ENCODE measurements around the gene PSMD7. TPM values are rescaled to one million over a fixed set of nuclear protein-coding genes. Genes with fewer than 3 reads are reported as not detected.

PSMD7 gene
- total and polyA plus RNA-seq, 2 of the 13 experiments (the other 11 are each of a cell fraction or from before 2014, with no cell fraction given), result 105 to 224 TPM

DNA sequence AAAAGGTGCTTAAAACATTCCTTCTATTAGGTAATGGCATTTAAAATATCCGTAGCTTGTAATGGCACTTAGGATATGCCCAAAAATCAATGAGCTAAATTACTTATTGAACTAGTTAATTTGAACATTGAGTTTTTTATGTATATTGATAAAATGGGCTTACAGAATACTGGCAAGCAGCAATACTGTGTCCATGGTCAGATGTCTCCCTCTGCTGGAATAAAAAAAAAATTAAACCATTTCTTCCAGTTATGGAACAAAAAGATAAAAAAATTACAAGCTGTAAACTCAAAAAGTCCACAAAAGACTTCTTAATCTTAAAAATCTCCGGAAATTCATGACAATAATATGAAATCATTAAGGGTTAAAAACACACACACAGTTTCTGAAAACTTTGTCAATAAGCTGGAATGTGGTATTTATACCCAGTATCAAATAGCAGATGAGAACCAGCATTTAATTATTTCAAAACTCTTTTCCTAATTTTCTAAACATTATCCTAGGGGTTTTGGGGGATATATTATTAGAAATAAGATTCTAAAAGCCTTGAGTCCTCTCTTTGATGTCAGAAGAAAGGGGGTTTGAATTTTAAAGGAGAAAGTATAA, 21.5 kb upstream of the PSMD7 start:
- TF ChIP-seq SMC3 (IDR thresholded peaks at IDR 0.05; ENCODE audit: low read length), result peak; percentile 14; the same call in 1 of the 2 replicates
- TF ChIP-seq, protein P1, sequence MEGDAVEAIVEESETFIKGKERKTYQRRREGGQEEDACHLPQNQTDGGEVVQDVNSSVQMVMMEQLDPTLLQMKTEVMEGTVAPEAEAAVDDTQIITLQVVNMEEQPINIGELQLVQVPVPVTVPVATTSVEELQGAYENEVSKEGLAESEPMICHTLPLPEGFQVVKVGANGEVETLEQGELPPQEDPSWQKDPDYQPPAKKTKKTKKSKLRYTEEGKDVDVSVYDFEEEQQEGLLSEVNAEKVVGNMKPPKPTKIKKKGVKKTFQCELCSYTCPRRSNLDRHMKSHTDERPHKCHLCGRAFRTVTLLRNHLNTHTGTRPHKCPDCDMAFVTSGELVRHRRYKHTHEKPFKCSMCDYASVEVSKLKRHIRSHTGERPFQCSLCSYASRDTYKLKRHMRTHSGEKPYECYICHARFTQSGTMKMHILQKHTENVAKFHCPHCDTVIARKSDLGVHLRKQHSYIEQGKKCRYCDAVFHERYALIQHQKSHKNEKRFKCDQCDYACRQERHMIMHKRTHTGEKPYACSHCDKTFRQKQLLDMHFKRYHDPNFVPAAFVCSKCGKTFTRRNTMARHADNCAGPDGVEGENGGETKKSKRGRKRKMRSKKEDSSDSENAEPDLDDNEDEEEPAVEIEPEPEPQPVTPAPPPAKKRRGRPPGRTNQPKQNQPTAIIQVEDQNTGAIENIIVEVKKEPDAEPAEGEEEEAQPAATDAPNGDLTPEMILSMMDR (CRISPR knock-in tag; IDR thresholded peaks at IDR 0.05), result peak; percentile 23; the same call in 1 of the 2 replicates
- TF ChIP-seq, protein P2, sequence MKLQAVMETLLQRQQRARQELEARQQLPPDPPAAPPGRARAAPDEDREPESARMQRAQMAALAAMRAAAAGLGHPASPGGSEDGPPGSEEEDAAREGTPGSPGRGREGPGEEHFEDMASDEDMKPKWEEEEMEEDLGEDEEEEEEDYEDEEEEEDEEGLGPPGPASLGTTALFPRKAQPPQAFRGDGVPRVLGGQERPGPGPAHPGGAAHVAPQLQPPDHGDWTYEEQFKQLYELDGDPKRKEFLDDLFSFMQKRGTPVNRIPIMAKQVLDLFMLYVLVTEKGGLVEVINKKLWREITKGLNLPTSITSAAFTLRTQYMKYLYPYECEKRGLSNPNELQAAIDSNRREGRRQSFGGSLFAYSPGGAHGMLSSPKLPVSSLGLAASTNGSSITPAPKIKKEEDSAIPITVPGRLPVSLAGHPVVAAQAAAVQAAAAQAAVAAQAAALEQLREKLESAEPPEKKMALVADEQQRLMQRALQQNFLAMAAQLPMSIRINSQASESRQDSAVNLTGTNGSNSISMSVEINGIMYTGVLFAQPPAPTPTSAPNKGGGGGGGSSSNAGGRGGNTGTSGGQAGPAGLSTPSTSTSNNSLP (IDR thresholded peaks at IDR 0.05; ENCODE audit: low read depth, low read length), result peak; percentile 68; the same call in 1 of the 2 replicates
- TF ChIP-seq RAD21 (CRISPR knock-in tag; IDR thresholded peaks at IDR 0.05), result 0 out of 2 replicates have a peak, but pooled peaks have one; percentile 13
- TF ChIP-seq ZNF333 (CRISPR knock-in tag; IDR thresholded peaks at IDR 0.05; ENCODE audit: borderline replicate concordance), result no peak
- peak; percentile 59 for TF ChIP-seq STAG1 (CRISPR knock-in tag; IDR thresholded peaks at IDR 0.05)
- no peak for TF ChIP-seq NCOA5 (CRISPR knock-in tag; IDR thresholded peaks at IDR 0.05)
- TF ChIP-seq ZNF720 (CRISPR knock-in tag; IDR thresholded peaks at IDR 0.05), result no peak
- no peak for TF ChIP-seq MAFG (CRISPR knock-in tag; IDR thresholded peaks at IDR 0.05)
- TF ChIP-seq, protein P3, sequence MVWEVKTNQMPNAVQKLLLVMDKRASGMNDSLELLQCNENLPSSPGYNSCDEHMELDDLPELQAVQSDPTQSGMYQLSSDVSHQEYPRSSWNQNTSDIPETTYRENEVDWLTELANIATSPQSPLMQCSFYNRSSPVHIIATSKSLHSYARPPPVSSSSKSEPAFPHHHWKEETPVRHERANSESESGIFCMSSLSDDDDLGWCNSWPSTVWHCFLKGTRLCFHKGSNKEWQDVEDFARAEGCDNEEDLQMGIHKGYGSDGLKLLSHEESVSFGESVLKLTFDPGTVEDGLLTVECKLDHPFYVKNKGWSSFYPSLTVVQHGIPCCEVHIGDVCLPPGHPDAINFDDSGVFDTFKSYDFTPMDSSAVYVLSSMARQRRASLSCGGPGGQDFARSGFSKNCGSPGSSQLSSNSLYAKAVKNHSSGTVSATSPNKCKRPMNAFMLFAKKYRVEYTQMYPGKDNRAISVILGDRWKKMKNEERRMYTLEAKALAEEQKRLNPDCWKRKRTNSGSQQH (CRISPR knock-in tag; IDR thresholded peaks at IDR 0.05; ENCODE audit: low read depth), result no peak
- ChIA-PET CTCF (ENCODE audit: low intra/inter-chr PET ratio, low total read pairs) (no interaction called here), POLR2A (no interaction called here)
- Histone ChIP-seq H3K36me3 (replicated peaks in 1 of 2; ENCODE audit: control insufficient read depth in 1 of 2, insufficient read depth in 2 of 2, low read length in 2 of 2) (no peaks in the 10 kb centered on the region), H3K4me3 (replicated peaks in 1 of 3; ENCODE audit: insufficient read depth in 1 of 3, low read depth in 2 of 3, low read length in 3 of 3) (no peak overlapping the region), H3K27me3 (ENCODE audit: control insufficient read depth in 1 of 2, insufficient read depth in 2 of 2, low read length in 2 of 2) (no peaks in the 10 kb centered on the region; a peak in 1 of 5 replicates), H3K27ac (ENCODE audit: extremely low read length, insufficient read depth, low read length) (no peak overlapping the region), H3K79me2 (ENCODE audit: insufficient read depth, low read length) (no peaks in the 10 kb centered on the region), H4K20me1 (ENCODE audit: insufficient read depth, low read length) (no peaks in the 10 kb centered on the region), H3K9ac (ENCODE audit: insufficient read depth, low read depth, low read length) (no peak overlapping the region), H3K4me1 (ENCODE audit: insufficient read depth, low read length) (no peaks in the 10 kb centered on the region), H3K4me2 (ENCODE audit: low read depth, low read length) (no peak overlapping the region), H2AFZ (ENCODE audit: low read length) (no peak overlapping the region), H3K9me3 (ENCODE audit: low read length) (0 out of 2 replicates have a peak, but pooled peaks cover 4% of the 10 kb centered on the region)
- DNase-seq (ENCODE audit: low spot score) (no peak), ATAC-seq (no peak), FAIRE-seq (no peak)
- intact Hi-C loops (cut with micrococcal nuclease; ENCODE audit: unreplicated experiment) (loop anchor here (2.0 kb wide), 1 partner anchor 318 kb away; no protein-coding TSS in a partner anchor), in situ Hi-C loops (cut with HindIII; ENCODE audit: extremely low pct_ligation_motif_present, low pct_unique_long_range_greater_than_20kb) (no loop called here)
- BruUV-seq (replicated peaks), result no TSS peak
- WGBS (ENCODE audit: low lambda C conversion rate), result under 1% methylated on average over 2 of the region's 2 CpGs

All from HepG2 (cell line).